Amygdala (tissue), 56 donors: ENCODE measurements around the gene ZBED3.
"Not testable (repeated sequence)": the region's sequence is repeated elsewhere in the genome, so short reads cannot be mapped to it uniquely, and the experiment has no call there.

ENCODE experiments used
- DNase-seq, 56 donors: peaks; one replicate each; lab custom pipeline; 2025; lab: John Stamatoyannopoulos, UW

The ZBED3 gene, protein sequence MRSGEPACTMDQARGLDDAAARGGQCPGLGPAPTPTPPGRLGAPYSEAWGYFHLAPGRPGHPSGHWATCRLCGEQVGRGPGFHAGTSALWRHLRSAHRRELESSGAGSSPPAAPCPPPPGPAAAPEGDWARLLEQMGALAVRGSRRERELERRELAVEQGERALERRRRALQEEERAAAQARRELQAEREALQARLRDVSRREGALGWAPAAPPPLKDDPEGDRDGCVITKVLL

DNA sequence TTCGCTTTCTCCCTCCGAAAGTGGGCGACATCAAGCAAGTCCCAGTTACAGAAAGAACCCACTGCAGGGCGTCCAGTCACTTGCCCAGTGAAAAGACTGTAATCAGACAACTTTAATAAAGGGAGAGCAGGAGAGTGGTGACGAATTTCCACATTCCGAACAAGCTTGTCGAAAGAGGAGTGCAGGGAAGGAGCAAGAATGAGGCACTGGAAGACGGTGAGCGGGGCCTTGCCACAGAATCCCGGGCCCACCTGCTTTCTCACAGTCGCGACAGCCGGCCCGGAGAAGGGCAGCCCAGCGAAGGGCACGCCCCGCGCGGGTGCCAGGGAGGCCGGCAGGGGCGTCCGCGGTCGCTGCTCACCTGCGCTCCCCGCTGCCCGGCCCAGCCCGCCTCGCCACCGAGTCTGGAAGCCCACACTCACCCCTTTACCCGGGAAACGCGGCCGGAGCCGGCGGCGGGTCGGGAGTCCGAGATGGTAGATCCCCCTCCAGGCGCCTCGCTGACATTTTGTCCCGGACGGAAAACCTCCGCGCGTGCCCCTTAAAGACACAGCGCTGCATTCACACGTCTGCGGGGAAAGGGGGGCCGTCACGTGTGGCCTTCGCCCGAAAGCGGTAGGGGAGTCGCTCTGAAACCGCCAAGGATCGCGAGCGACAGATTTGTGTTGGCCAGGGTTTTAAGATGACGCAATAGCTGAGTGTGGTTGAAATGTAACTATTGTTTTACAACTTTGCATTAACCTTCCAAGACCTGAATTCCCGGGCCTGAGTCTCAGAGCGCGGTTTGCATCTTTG, at the start of gene ZBED3:
Gene ZBED3 (minus strand): TSS at position 597 of the 795 bp plus-strand sequence. CDS start 9,407 bp downstream, outside the sequence.
- DNase-seq = peak in 55 of 56 donors; percentile 14 to 83 (median 65)

DNA sequence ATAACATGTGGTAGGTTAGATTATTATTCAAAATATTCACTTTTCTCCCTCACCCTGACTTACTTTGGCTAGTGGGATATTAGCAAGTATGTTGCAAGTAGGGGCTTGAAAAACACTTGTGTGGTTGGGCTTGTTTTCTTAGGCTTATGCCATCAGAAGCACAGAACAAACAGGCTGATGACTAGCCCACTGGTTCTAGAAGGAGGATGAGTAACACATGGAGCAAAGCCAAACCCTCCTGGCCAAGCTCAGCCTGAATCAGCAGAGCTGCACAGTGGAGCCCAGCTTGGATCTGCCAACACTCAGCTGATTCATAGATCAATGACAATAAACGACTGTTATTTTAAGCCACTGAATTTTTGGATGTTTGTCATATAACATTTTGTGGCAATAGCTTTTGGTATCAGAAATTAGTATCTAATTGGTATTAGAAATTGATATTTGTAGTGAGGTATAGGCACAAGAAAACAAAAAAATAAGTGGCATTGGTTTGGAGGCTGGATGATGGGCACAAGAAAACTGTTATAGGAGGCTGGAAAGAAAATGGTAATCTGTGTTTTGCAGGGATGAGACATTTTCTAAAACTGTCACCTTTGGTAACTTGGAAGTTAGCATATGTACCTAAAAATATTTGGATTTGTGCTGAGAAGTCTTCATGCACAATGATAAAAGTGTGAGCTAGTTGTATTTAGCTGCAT, 46.1 kb upstream of the ZBED3 start:
- peak in 52 of 56 donors; percentile 11 to 89 (median 66) for DNase-seq

DNA sequence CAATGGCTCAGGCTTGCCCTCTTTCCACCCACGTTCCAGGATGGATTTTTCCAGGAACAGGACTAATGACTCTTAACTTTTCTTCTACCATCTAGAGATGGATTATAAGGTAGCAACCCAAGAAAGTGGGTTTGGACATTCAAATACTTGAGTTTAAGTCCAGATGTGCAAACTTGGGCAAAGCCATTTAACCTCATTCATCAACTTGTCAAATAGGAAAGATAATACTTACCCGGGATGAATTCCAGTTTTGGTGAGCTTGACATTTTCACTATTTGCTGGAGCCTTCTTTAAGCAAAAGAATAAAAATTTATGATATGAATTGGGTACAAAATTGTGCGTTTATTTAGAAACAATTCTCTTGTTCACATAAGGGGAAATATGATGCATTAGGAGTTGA, 44.3 kb upstream of the ZBED3 start:
- no peak for DNase-seq

DNA sequence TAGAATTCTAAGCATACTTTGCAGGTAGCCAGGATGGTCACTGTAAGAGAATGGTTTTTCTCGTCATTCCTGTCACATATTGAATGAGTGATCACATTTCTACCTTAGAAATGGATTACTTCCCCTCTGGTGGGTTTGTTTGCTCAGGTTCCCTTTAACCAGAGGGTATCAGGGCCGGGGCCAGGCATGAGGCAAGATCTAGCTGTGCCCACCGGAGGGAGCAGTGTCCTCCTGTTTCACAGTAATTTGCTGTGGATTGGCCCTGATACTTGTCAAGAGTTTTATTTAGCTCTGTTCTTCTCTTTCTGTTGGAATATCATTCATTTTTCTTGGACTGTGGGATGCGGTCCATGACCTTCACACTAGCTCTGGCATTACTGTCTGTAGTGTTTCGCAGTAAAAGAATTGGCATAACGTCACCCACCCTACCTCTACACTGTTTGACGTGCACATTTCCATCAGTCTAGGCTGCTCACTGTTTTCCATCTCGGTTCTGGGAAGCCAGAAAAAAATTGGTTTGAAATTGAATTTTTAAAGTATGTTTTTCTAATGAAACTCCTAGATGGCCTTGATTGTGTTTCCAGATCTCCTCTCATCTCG, 42.4 kb upstream of the ZBED3 start:
- peak in 13 of 56 donors; percentile 3 to 58 (median 15) for DNase-seq

DNA sequence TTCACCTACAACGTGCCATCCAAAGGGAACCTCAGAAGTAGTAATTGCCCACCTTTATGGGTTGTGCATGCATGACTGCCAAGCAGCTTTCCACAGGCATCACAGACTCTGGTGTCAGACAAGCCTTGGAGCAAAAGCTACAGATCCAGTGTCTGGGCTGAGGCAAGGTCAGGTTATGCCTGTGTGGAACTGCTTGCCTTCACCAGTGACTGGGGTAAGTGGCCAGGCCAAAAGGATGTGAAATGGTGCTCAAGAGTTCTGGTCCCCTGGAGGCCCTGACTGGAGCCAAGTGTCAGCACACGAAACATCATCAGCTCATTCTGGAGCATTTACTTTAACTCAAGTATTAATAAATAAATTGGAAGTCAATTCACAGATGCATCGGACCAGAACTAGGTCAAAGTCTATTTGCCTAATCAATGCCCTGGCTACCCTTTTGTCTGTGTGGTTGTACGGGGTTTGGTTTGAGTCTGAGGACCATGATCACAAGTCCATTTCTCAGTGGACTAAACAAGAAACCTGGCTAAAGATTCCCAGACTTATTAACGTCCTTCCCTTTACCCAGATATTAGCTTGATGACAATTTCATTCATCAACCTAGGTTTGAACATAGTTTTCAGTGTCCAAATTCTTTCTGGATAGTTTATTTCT, 41.5 kb upstream of the ZBED3 start:
- DNase-seq = no peak

DNA sequence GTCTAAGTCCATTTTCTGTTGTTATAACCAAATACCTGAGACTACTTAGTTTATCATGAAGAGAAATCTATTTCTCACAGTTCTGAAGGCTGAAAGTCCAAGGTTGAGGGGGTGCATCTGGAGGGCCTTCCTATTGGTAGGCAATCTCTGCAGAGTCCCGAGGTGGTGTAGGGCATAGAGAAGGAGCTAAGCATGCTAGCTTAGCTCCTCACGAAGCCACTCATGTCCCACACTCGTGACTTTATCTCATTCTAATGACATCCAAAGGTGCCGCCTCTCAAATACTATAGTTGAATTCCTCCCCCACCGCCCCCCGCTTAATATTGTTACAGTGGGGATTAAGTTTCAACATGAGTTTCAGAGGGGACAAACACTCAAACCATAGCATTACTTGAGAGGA, 36.0 kb upstream of the ZBED3 start:
- DNase-seq = no peak

DNA sequence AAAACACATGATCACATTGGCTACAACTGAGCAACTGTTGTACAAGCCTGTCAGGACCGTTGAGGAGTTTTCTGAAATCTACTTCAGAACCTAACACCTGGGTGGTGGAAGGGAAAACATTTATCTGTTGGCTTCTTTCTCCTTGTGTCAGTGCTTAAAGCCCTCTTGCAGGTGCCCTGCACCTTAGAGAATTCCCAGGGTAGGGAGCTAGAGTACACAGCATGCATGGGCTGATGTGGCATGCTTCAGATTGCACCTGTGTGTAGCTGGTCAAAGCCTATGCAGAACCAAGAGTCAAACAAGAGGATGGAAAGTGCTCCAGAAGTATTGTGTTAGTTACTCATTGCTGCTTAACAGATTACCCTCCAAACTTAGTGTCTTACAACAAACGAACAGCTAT, 33.6 kb upstream of the ZBED3 start:
- DNase-seq = no peak

DNA sequence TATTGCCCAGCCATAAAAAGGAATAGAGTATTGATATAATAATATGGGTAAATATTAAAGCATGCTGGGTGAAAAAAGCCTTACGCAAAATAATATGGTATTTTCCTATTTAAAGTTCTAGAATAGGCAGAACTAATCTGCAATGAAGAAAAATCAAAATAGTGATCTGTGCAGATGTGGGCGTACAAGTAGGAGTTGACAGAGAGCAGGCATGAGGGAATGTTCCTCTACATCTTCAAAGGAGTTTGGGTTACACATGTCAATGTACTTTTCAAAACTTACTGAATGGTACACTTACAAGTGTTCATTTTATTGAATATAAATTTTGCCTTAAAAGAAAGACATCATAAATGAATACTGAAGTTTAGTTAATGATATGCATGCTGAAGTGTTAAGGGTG, 33.0 kb upstream of the ZBED3 start:
- no peak for DNase-seq

DNA sequence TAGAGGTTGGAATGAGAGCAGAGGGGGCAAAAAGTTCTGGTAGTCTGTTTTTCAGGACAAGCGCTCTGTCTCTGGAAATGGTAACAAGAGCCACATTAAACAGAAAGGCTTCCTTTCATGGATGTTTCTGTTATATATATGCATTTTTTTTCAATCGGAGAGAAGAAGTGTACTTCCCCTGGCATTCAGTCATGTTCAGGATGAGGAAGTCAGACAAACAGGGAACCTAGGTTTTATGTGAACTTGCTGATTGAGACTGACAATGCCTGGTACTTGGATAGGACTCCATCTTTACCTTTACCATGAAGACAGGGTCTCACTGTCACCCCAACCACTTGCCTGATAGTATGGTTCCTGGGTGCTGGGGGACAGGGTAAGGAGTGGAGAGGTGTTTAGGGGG, 30.1 kb upstream of the ZBED3 start:
- no peak for DNase-seq

DNA sequence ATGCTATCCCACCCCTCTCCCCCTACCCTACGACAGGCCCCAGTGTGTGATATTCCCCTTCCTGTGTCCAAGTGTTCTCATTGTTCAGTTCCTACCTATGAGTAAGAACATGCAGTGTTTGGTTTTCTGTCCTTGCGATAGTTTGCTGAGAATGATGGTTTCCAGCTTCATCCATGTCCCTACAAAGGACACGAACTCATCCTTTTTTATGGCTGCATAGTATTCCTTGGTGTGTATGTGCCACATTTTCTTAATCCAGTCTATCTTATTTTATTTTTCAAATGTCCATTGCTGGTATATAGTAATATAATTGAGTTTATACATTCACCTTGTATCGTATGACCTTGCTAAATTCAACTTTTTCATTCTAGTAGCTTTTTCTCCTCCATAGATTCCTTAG, 19.9 kb upstream of the ZBED3 start:
- not testable (repeated sequence) for DNase-seq

DNA sequence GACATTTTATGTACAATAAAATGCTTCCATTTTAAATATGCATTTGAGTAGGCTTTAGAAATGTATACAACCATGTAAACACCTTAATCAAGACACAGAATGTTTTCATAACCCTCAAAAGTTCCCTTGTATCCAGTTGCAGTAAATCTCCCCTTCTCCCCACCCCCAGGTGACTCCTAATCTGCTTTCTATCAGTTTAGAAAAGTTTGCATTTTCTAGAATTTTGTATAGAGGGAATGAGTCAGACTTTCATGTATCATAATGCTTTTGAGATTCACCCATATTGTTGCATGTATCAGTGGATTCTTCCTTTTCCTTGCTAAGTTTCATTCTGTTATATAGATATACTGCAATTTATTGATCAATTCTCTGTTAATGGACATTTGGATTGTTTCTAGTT, 17.7 kb upstream of the ZBED3 start:
- no peak for DNase-seq

DNA sequence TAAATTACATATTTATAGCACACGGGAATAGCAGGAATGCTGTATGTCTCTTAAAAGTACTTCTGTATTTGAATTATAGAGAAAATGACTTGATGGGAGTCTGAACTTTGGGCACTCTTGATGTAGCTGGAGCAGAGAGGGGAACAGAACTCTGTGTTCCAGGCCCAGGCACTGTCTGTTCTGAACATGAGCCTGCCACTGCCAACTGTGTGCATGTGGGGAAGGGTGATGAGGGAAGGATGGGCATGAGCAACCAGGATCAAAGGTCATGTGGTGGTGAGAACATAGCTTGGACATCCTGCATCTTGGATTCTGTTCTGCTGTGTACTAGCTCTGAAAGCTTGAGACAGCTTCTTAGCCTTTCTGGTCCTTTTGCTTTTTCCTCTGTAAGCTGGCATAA, 16.4 kb upstream of the ZBED3 start:
- no peak for DNase-seq

DNA sequence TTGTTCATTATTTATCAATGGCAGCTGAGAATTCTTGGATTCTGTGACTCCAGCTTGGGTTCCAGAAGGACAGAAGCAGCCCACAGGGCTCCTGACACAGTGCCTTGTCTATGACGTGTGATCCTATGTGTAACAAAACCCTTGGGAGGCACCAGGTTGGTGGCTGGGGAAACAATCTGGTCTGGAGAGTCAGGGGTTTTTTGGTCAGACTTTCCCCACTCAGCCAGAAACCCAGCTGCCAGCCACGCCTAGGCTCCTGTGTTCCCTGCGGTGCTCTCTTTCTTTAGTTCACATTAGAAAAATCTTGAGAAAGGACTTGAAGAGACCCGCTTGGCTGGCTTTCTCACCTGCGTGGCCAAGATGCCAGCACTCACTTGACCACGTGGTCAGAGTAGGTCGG, 15.5 kb upstream of the ZBED3 start:
- no peak for DNase-seq

DNA sequence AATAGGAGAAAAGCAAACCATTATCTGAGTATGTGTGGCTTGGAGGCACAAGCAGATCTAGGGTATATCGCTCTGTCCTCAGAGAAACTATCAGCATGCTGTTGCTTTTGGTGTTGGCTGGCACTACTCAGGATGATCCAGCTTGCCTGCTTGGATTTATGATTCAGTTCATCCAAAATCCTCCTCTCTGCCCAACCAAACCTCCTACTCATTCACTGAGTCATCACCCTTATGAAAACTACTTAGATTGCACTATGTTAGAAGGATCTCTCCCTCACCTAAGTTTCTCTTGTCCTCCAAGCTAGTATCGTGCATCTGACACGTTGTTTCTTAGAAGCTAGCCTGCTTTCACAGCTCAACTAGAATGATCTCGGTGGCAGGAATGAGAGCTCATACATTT, 14.2 kb upstream of the ZBED3 start:
- DNase-seq = peak in 2 of 56 donors; percentile 25 to 29

DNA sequence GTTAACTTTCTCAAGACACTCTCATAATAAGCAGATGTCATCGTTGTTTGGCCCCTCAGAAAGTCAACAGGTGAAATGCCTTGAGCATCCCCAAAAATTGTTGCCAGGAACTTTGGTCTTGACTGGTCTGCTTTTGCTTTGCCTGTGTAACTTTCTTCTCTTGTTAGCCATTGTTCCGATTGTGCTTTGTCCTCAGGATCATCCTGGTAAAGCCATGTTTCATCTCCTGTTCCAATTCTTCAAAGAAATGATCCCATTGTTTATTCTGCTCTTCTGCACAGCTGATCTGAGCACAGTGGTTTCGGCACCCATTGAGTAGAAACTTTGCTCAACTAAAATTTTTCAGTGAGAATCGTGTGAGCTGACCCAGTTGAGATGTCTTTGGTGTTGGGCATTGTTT, 8.1 kb upstream of the ZBED3 start:
- peak in 6 of 56 donors; percentile 12 to 27 (median 16) for DNase-seq

DNA sequence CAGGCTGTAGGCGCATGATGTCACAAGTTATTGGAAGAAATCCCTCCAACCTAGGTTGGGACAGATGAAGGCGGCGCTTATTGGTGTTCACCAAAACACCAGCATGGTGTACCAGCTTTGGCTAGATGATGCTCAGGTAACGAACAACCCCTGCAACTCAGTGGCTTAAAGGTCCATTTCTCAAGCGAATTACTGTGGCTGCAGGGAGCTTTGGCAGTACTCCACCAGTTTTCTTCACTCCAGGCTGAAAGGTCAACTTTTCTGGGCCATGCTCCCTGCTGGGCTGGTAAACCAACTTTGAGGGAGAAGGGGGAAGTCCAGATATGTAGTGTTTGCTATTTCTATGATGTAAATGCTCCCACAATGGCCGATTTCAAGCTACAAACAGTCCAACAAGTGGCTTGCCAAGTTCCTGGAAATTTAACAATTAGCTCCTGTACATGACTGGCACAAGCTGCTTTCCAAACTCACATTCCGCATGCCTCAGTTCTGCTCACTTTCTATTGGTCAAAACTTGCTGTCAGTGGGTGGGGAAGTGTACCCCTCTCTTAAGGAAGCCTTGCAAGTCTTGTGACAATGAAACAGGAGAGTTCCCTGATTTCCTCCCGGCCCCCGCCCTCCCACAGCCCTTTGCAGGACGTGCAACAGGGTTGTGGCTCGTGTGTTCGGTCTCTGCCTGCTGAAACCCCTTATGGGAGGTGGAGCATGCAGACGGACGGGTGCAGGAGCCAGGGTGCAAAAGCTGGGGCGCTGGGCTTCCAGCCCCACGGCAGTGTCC, 588 bp upstream of the ZBED3 start:
- peak in 30 of 56 donors; percentile 7 to 70 (median 42) for DNase-seq

DNA sequence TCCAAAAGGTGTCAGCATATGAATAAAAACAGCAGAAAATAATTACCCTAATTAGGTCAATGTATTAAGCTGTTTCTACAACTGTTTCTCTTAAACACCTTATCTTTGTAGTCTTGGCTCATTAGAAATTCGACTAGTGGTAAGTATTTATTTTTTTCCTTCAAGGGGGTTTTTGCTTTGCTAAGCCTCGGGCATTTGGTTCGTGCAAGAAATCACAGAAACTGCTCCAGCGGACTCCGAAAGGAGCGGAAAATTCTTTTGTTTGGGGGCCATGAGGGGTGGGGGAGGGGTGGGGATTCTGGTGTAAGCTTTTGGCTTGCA, 757 bp downstream of the ZBED3 start:
- DNase-seq = no peak

DNA sequence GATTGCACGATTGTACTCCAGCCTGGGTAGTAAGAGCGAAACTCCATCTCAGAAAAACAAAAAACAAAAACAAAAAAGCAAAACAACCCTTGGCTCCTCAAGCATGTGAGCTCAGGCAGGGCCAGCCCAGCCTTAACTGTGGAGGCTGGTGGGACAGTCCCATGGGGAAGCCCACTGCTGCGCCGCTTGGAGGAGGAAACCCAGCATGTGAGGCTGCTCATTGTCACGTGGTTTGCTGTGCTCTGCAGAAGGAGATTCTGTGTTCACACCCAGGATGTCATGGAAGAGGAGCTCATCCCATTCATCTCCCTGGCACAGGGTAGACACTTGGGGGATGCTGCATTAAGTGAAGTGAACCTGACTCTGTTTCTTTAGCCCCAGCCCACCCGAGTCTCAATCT, 4.0 kb downstream of the ZBED3 start:
- DNase-seq = no peak

DNA sequence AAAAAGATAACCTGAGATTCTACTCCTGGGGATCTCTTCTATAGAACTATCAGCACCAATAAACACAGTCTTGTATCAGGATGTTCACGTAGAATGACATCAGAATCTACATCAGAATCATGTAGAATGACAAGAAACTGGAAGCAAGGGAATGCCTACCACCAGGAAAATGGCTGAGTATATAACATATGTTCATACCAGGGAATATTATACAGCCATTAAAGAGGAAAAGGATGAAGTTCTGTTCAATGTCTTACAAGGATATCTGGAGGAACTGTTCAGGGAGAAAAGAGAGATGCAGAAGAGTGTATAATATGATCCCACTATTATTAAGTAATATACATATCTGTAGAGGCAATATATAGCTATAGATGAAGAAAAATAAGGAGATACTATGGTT, 4.8 kb downstream of the ZBED3 start:
- DNase-seq = no peak

DNA sequence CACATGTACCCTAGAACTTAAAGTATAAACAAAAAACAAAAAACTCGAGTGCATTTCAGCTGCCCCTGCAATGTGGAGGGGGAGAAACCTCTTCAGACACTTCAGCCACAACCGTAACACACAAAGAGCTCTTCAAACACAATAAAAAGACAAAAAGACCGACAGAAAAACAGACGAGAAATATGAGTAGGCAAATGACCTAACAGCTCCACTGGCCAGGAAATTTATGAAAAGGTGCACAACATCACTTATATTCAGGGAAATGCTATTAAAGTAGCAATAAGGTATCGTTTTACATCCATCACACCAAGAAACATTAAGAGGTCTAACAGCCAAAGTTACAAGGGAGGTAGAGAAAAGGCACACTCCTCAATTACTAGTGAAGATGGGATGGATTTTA, 6.2 kb downstream of the ZBED3 start:
- no peak for DNase-seq
